ENCODE data around the gene LCE1B.

- TF ChIP-seq POLR2A (IDR thresholded peaks at IDR 0.05) (no peak), CTCF (IDR thresholded peaks at IDR 0.05) (no peak)
Observed at GRCh38 chr1:152855661-152856060, 43.9 kb downstream of the LCE1B start.

Data from esophagus squamous epithelium (tissue), 4 donors.